ENCODE results near the gene HSPB2. TPM values are rescaled to one million over a fixed set of nuclear protein-coding genes. Genes with fewer than 3 reads are reported as not detected.

The HSPB2 gene
- total RNA-seq, 1 experiment from 2014 or later, result 0.28 TPM

GRCh38 chr11:111939836-111940604 lies 27.5 kb downstream of the HSPB2 start:
- TF ChIP-seq CTCF (conservative IDR thresholded peaks at IDR 0.05) (no peak), EZH2 (IDR thresholded peaks at IDR 0.05; ENCODE audit: low read depth) (no peak)
- H3K9me3 ChIP-seq (ENCODE audit: insufficient read depth, low read depth), result no peaks in the 10 kb centered on the region
- H3F3A ChIP-seq (ENCODE audit: insufficient read depth, low read depth), result peaks cover 19% of the 10 kb centered on the region; the same call in 1 of the 2 replicates
- H3K4me1 ChIP-seq (replicated peaks; ENCODE audit: insufficient read depth), result peaks cover 21% of the 10 kb centered on the region; the same call in 1 of the 2 replicates
- H3K9me2 ChIP-seq (ENCODE audit: insufficient read depth), result no peaks in the 10 kb centered on the region
- no peak for DNase-seq
- no peaks in the 10 kb centered on the region for H3K79me2 ChIP-seq (ENCODE audit: low read depth)
- intact Hi-C loops (cut with micrococcal nuclease; ENCODE audit: unreplicated experiment), result no loop called here
- no peak overlapping the region for H3K27ac ChIP-seq
- 0 out of 2 replicates have a peak, but pooled peaks cover 3% of the 10 kb centered on the region for H3K27me3 ChIP-seq (ENCODE audit: insufficient read depth, low read depth)
- ChIA-PET POLR2A (ENCODE audit: unreplicated experiment) (interaction anchor here (0.7 kb wide), 1 partner anchor 68 kb away, joined by 3 read pairs; no protein-coding TSS in a partner anchor), CTCF (no interaction called here)
- no peak overlapping the region for H3K4me2 ChIP-seq
- no peak overlapping the region for H2AFZ ChIP-seq
- H3K4me3 ChIP-seq, result no peak overlapping the region
- no peaks in the 10 kb centered on the region for H4K20me1 ChIP-seq (ENCODE audit: insufficient read depth)
- no peaks in the 10 kb centered on the region for H3K36me3 ChIP-seq (ENCODE audit: low read depth)
- no TSS peak for BruUV-seq (replicated peaks)

GRCh38 chr11:111941963-111942362 lies 29.4 kb downstream of the HSPB2 start:
- CTCF ChIA-PET, result no interaction called here
- Histone ChIP-seq H3K4me1 (replicated peaks; ENCODE audit: insufficient read depth) (peaks cover 14% of the 10 kb centered on the region; the same call in 1 of the 2 replicates), H3K79me2 (ENCODE audit: low read depth) (no peaks in the 10 kb centered on the region), H3F3A (ENCODE audit: insufficient read depth, low read depth) (peaks cover 19% of the 10 kb centered on the region; the same call in 1 of the 2 replicates), H4K20me1 (ENCODE audit: insufficient read depth) (no peaks in the 10 kb centered on the region), H3K36me3 (ENCODE audit: low read depth) (no peaks in the 10 kb centered on the region), H3K9me3 (ENCODE audit: insufficient read depth, low read depth) (no peaks in the 10 kb centered on the region), H2AFZ (no peak overlapping the region), H3K9me2 (ENCODE audit: insufficient read depth) (no peaks in the 10 kb centered on the region), H3K27ac (no peak overlapping the region), H3K4me2 (no peak overlapping the region), H3K4me3 (no peak overlapping the region), H3K27me3 (ENCODE audit: insufficient read depth, low read depth) (0 out of 2 replicates have a peak, but pooled peaks cover 3% of the 10 kb centered on the region)
- BruUV-seq (replicated peaks), result no TSS peak
- POLR2A ChIA-PET (ENCODE audit: unreplicated experiment), result no interaction called here
- intact Hi-C loops (cut with micrococcal nuclease; ENCODE audit: unreplicated experiment), result no loop called here
- DNase-seq, result no peak
- TF ChIP-seq EZH2 (IDR thresholded peaks at IDR 0.05; ENCODE audit: low read depth) (no peak), CTCF (conservative IDR thresholded peaks at IDR 0.05) (no peak)

- no peak for TF ChIP-seq EZH2 (IDR thresholded peaks at IDR 0.05; ENCODE audit: low read depth)
- TF ChIP-seq CTCF (conservative IDR thresholded peaks at IDR 0.05), result no peak
- peaks cover 16% of the 10 kb centered on the region; the same call in 1 of the 2 replicates for H3F3A ChIP-seq (ENCODE audit: insufficient read depth, low read depth)
- H3K4me2 ChIP-seq, result no peak overlapping the region
- intact Hi-C loops (cut with micrococcal nuclease; ENCODE audit: unreplicated experiment), result no loop called here
- no peak for DNase-seq
- no peaks in the 10 kb centered on the region for H3K9me3 ChIP-seq (ENCODE audit: insufficient read depth, low read depth)
- H3K27ac ChIP-seq, result no peak overlapping the region
- H4K20me1 ChIP-seq (ENCODE audit: insufficient read depth), result no peaks in the 10 kb centered on the region
- no peaks in the 10 kb centered on the region for H3K27me3 ChIP-seq (ENCODE audit: insufficient read depth, low read depth)
- ChIA-PET POLR2A (ENCODE audit: unreplicated experiment) (no interaction called here), CTCF (interaction anchor here (0.6 kb wide), 1 partner anchor 333 kb away, joined by 3 read pairs; no protein-coding TSS in a partner anchor)
- no peak overlapping the region for H3K4me3 ChIP-seq
- H3K79me2 ChIP-seq (ENCODE audit: low read depth), result no peaks in the 10 kb centered on the region
- H2AFZ ChIP-seq, result no peak overlapping the region
- no peaks in the 10 kb centered on the region for H3K36me3 ChIP-seq (ENCODE audit: low read depth)
- H3K9me2 ChIP-seq (ENCODE audit: insufficient read depth), result no peaks in the 10 kb centered on the region
- BruUV-seq (replicated peaks), result no TSS peak
- peaks cover 14% of the 10 kb centered on the region; the same call in 1 of the 2 replicates for H3K4me1 ChIP-seq (replicated peaks; ENCODE audit: insufficient read depth)
Observed at GRCh38 chr11:111942829-111943228, 30.3 kb downstream of the HSPB2 start.

Data from PC-9 (cell line).